Progenitor cell of endocrine pancreas (in vitro differentiated cells): Measurements from ENCODE around the gene HERC5. TPM values are rescaled to one million over a fixed set of nuclear protein-coding genes. Genes with fewer than 3 reads are reported as not detected.

Experiments used
- DNase-seq: peaks from one replicate; pipeline ENCODE4 v3.0.0; 2021; ENCODE audit warnings: low spot score; ENCODE audit not compliant: unreplicated experiment
- H3K27ac Mint-ChIP-seq: 2 replicates; pipeline ENCODE4 v1.8.0; 2021; ENCODE audit warnings: mild to moderate bottlenecking, moderate library complexity, mixed read lengths
- H3K27me3 Mint-ChIP-seq: 2 replicates; pipeline ENCODE4 v1.8.0; 2021; ENCODE audit warnings: mixed read lengths
- H3K36me3 Mint-ChIP-seq: 2 replicates; pipeline ENCODE4 v1.8.0; 2022; ENCODE audit warnings: mixed read lengths; ENCODE audit not compliant: insufficient read depth
- H3K4me1 Mint-ChIP-seq: 2 replicates; pipeline ENCODE4 v1.8.0; 2021; ENCODE audit warnings: low read depth, mixed read lengths
- H3K4me3 Mint-ChIP-seq: 2 replicates; pipeline ENCODE4 v1.8.0; 2021; ENCODE audit warnings: low read depth, mild to moderate bottlenecking, moderate library complexity, mixed read lengths
- H3K9me3 Mint-ChIP-seq: 2 replicates; pipeline ENCODE4 v1.8.0; 2021; ENCODE audit warnings: low read depth, mixed read lengths
- total RNA-seq: library from RNA; stranded (reverse); gene quantifications from 2 replicates; pipeline ENCODE4 v1.2.1, GENCODE V29; 2021
- TF ChIP-seq, protein P1 (sequence below): fragments of 200-600 bp; sonication (generic); IDR thresholded peaks from one replicate; pipeline ENCODE4 v1.5.0; 2021; ENCODE audit warnings: antibody characterized with exemption, mild to moderate bottlenecking; ENCODE audit not compliant: unreplicated experiment

HERC5 gene
- total RNA-seq, 1 donor from 2014 or later: 2.6 TPM

GRCh38 chr4:88514557-88515511 is 57.9 kb downstream of the HERC5 start:
- Mint-ChIP-seq H3K4me3 (no peak overlapping the region), H3K9me3 (no peaks in the 10 kb centered on the region), H3K27ac (no peak overlapping the region), H3K4me1 (no peaks in the 10 kb centered on the region), H3K36me3 (no peaks in the 10 kb centered on the region), H3K27me3 (no peaks in the 10 kb centered on the region)
- no peak for DNase-seq
- TF ChIP-seq, protein P1, sequence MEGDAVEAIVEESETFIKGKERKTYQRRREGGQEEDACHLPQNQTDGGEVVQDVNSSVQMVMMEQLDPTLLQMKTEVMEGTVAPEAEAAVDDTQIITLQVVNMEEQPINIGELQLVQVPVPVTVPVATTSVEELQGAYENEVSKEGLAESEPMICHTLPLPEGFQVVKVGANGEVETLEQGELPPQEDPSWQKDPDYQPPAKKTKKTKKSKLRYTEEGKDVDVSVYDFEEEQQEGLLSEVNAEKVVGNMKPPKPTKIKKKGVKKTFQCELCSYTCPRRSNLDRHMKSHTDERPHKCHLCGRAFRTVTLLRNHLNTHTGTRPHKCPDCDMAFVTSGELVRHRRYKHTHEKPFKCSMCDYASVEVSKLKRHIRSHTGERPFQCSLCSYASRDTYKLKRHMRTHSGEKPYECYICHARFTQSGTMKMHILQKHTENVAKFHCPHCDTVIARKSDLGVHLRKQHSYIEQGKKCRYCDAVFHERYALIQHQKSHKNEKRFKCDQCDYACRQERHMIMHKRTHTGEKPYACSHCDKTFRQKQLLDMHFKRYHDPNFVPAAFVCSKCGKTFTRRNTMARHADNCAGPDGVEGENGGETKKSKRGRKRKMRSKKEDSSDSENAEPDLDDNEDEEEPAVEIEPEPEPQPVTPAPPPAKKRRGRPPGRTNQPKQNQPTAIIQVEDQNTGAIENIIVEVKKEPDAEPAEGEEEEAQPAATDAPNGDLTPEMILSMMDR: no peak

DNA sequence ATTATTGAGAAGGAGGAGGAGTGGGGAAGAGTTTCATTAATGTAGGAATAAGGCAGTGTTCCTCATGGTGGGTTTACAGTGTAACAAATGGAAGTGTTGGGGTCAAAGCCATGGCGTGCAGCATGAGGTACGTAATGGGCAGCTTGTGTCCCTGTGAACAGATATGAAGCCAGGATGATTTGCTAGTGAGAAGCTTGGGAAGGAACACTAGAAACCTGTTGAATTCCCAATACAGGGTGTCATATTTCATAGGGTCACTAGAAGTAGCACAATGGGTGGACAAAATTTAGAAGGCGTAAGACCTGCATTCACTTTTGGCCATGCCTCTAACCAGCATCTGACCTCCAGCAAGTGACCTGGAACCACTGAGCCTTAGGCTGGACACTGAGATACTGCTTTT is 59.8 kb downstream of the HERC5 start:
- no peak overlapping the region for H3K4me3 Mint-ChIP-seq
- peaks cover 7% of the 10 kb centered on the region for H3K36me3 Mint-ChIP-seq
- TF ChIP-seq, protein P1: no peak
- H3K27me3 Mint-ChIP-seq: no peaks in the 10 kb centered on the region
- no peaks in the 10 kb centered on the region for H3K9me3 Mint-ChIP-seq
- H3K27ac Mint-ChIP-seq: no peak overlapping the region
- DNase-seq: no peak
- peaks cover 2% of the 10 kb centered on the region for H3K4me1 Mint-ChIP-seq

DNA sequence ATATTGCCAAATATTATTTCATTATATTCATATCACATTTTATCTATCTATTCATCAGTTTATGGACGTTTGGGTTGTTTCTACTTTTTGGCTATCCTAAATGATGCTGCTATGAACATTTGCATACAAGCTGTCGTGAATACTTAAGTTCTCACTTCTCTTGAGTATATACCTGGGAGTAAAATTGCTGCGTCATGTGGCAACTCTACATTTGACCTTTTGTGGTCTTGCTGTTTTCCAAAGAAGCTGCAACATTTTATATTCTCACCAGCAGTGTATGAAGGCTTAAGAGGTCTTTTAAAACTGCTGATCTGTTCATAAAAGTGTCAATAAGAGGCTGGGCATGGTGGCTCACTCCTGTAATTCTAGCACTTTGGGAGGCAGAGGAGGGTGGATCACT is 60.9 kb downstream of the HERC5 start:
- no peak overlapping the region for H3K27ac Mint-ChIP-seq
- H3K36me3 Mint-ChIP-seq: peaks cover 8% of the 10 kb centered on the region
- no peaks in the 10 kb centered on the region for H3K9me3 Mint-ChIP-seq
- no peak for DNase-seq
- H3K27me3 Mint-ChIP-seq: no peaks in the 10 kb centered on the region
- TF ChIP-seq, protein P1: no peak
- peaks cover 8% of the 10 kb centered on the region for H3K4me1 Mint-ChIP-seq
- no peak overlapping the region for H3K4me3 Mint-ChIP-seq

DNA sequence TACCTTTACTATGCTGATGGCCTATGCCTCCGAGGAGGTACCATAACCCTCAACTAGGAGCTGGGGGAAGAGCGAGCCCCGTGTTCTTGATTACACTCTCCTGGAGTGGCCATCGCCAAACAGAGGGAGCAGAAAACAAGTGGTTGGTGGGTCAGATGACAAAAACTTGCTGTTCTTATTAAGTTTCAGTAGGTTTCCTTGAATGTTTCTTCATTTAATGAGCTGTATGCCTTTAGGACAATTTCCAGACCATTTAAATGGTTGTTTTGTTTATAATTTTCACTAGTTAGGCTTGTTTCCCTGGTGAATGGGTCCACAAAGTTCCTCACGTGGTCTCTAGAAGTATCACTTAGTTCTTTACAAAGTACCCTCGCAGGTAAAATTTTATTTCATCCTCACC is 62.0 kb downstream of the HERC5 start:
- DNase-seq: no peak
- Mint-ChIP-seq H3K36me3 (peaks cover 8% of the 10 kb centered on the region), H3K27me3 (no peaks in the 10 kb centered on the region), H3K4me1 (peaks cover 8% of the 10 kb centered on the region), H3K9me3 (no peaks in the 10 kb centered on the region), H3K4me3 (no peak overlapping the region), H3K27ac (no peak overlapping the region)
- TF ChIP-seq, protein P1: no peak

- Mint-ChIP-seq H3K4me3 (peak overlapping the region; percentile 92), H3K9me3 (no peaks in the 10 kb centered on the region), H3K27ac (peak overlapping the region; percentile 96), H3K27me3 (no peaks in the 10 kb centered on the region), H3K36me3 (peaks cover 8% of the 10 kb centered on the region), H3K4me1 (peaks cover 10% of the 10 kb centered on the region)
- DNase-seq: no peak
- TF ChIP-seq, protein P1: no peak
Measured at GRCh38 chr4:88522702-88523324, 65.9 kb downstream of the HERC5 start.
